GM21737 (cell line): ENCODE measurements around the gene MMP7.
"Not testable (repeated sequence)": the region's sequence is repeated elsewhere in the genome, so short reads cannot be mapped to it uniquely, and the experiment has no call there.

ENCODE experiments used
- ATAC-seq: cut with Tn5 transposase; IDR thresholded peaks from one replicate; pipeline ENCODE4 v1.9.1; 2021; ENCODE audit warnings: mild to moderate bottlenecking, moderate library complexity; ENCODE audit not compliant: unreplicated experiment

MMP7 gene

DNA sequence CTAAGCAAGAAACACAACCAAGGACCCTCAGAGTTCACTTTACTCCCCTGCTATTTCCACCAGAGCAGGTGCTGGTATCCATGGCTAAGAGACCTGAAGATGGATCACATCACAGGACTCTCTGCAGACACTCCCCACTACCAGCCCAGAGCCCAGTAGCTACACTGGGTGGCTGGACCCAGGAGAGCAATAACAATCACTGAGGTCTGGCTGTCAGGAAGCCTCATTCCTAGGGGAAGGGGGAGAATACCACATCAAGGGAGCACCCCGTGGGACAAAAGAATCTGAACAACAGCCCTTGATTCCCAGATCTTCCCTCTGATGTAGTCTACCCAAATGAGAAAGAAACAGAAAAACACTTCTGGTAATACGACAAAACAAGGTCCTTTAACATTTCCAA is 9.0 kb upstream of the MMP7 start:
- no peak for ATAC-seq

- ATAC-seq: no peak
Measured at GRCh38 chr11:102538932-102539331, 8.4 kb upstream of the MMP7 start.

DNA sequence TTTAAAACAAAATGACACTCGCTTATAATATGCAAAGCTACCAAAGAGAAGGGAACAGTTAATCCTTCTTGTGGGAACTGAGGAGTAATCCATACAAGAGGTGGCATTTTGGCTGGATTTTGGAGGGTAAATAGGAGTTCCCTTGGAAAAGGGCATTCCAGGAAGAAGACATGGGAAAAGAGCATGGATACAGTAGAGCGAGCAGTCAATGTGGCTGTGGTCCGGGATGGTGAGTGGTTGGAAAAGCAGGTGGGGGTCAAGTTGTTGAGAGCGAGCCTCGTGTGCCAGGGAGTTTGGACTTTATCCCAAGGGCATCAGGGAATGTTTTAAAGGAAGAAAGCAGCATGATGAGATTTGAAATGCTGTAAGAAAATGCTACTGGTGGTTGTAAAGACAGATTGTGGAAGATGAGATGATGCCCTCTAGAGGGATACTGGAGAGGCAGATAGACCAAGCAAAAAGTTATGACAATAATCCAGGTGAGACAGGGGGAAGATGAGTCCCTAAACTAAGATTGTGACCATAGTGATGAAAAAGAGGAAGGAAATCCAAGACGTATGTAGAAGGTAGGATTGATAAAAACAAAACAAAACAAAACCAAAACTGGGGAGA is 3.8 kb upstream of the MMP7 start:
- no peak for ATAC-seq

GRCh38 chr11:102528618-102529017 is 1.9 kb downstream of the MMP7 start:
- no peak for ATAC-seq

DNA sequence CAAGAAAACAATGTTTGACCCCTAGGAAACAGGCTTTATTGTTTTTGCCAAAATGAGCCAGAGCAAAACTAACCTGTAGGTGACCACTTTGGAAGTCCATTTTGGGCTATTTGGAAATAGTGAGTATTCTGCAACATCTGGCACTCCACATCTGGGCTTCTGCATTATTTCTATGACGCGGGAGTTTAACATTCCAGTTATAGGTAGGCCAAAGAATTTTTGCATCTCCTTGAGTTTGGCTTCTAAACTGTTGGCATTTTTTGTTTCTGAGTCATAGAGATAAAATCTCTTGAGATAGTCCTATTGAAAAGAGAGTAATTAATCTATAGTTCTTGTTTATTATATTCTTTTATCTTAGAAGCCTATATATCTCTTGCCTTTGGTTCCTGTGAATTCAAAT is 2.9 kb downstream of the MMP7 start:
- ATAC-seq: no peak

GRCh38 chr11:102527041-102527440 is 3.5 kb downstream of the MMP7 start:
- ATAC-seq: no peak

- ATAC-seq: no peak
Measured at GRCh38 chr11:102523887-102524286, 6.7 kb downstream of the MMP7 start.

DNA sequence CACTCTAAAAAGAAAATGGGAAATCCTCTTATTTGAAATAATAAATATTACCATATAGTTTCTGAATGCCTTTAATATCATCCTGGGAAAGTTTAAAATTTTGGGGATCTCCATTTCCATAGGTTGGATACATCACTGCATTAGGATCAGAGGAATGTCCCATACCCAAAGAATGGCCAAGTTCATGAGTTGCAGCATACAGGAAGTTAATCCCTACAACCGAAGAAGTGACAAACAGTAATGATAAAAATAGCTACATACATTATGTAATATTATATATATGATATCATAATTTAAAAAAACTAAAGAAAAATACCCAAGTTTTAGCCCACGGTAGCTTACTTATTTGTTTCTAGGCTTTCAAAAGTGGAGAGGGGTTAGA is 7.4 kb downstream of the MMP7 start:
- no peak for ATAC-seq

DNA sequence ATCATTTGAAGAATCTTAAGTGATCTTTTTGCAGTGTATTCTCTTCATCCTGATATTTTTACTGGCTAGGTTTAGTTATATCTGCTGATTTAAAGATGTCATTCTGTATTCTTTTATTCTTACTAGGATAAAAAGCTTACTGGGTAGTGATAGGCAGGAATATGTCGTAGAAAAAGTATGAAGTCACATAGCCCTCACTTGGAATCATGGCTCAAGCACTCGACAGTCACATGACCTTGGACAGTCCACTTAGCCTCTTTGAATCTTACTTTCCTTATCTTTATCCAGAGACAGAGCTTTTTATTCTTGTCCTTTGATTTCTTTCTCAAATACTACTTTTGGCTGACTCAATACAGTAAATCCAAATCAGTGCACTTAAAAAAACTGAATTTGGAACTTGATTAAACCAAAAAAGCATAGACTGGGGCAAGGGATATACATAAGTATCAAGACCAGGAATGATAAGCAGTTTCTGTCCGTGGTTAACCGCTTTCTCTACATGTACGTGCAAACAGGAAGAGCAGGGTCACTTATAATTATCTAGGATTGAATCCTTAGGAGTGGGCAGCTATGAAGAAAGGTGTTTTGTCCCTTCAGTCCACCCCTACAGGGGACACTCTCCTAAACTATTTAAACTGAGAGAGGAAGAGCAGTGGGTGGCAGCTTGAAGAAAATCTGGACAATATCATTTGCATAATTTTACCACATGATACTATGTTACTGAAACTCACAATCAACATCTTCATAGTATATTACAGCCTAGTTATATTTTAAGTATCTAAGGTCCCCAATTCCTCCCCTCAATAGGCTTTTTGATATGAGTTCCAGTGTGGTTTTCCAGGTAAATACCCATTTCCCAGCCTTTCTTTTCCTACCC is 8.0 kb downstream of the MMP7 start:
- ATAC-seq: no peak

- ATAC-seq: no peak
Measured at GRCh38 chr11:102521121-102521520, 9.4 kb downstream of the MMP7 start.

DNA sequence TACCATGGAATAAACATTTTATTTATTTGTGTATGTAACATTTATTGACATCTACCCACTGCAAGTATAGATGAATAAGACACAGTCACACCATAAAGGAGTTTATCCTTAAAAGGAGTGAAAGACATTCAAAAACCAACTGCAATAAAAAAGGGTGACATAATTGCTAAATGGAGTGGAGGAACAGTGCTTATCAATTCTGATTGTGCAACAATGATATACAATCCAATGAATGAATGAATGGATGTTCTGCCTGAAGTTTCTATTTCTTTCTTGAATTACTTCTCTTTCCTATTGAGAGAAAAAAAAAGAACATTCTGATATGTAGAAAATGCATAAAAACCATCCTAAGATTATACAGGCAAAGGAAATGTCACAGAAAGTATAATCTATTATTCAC is 10.0 kb downstream of the MMP7 start:
- ATAC-seq: no peak

DNA sequence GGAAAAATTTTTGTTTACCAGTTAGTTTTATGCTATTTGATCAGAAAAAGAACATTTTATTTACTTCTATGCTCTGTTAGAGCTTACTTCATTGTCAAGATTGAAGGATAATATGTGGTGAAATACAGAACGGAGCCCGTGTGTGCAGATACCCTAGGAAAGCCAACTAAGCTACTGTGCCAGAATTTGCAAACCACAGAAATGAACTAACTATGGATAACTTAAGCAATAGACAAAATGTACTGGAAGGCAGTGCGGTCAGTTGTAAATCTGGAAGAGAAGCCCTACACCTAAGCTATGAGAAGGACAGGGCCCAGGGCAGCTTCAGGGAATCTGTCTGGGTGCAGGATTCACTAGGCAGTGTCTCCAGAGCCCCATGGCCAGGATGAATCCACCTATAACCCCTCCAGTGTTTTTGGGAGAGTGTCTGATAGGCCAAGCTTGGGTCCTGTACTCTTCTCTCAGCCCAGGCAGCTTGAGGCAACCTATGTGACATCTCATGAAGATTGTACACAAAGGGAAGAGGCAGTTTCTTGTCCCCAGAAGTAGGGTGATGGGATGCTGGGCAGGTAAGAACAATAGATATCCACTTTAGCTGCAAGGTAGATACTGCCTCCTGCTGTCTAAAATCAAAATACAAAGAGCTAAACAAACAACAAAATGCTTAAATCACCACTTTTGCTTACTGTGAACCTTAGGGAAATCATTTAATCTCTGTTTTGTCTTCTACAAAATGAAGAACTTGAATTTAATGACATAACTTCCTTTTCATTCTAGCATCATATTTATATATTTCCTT is 12.1 kb downstream of the MMP7 start:
- no peak for ATAC-seq

GRCh38 chr11:102517670-102518069 is 12.9 kb downstream of the MMP7 start:
- no peak for ATAC-seq

DNA sequence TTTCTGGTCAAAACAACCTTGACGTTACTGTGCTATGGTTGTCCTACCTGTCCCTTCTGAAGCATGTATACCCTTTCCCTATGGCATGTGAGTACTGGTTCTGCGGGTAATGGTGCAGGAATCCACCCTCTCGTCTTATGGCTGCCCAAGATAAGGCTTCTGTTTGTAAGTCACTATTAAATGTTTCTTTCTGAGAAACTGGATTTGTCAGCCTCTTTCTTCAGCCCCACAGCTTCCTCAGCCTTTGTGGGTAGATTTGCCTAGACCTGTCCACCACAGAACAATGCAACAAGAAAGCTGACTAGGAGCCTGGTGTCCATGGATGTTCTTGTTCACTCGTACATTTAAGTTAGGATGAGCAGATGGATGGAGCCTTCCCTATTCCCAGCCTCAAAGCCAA is 14.4 kb downstream of the MMP7 start:
- no peak for ATAC-seq

DNA sequence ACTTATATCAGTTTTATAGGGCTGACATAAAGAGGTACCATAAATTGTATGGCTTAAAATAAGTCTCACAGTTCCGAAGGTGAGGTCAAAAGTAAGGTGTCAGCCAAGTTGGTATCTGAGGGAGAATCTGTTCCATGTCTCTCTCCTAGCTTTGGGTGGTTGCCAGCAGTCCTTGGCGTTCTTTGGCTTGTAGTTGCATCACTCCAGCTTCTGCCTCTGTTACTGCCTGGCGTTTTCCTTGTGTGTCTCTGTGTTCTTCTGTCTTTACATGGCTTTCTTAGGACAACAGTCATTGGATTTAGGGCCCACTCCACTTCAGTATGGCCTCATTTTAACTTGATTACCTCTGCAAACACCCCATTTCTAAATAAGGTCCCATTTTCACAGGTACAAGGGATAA is 16.7 kb downstream of the MMP7 start:
- no peak for ATAC-seq

- ATAC-seq: no peak
Measured at GRCh38 chr11:102510439-102511135, 20.0 kb downstream of the MMP7 start.

DNA sequence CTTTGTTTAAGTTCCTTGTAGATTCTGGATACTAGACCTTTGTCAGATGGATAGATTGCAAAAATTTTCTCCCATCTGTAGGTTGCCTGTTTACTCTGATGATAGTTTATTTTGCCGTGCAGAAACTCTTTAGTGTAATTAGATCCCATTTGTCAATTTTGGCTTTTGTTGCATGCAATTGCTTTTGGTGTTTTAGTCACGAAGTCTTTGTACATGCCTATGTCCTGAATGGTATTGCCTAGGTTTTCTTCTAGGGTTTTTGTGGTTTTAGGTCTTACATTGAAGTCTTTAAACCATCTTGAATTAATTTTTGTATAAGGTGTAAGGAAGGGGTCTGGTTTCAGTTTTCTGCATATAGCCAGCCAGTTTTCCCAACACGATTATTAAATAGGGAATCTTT is 27.7 kb downstream of the MMP7 start:
- not testable (repeated sequence) for ATAC-seq

- ATAC-seq: no peak
Measured at GRCh38 chr11:102500829-102501228, 29.7 kb downstream of the MMP7 start.

DNA sequence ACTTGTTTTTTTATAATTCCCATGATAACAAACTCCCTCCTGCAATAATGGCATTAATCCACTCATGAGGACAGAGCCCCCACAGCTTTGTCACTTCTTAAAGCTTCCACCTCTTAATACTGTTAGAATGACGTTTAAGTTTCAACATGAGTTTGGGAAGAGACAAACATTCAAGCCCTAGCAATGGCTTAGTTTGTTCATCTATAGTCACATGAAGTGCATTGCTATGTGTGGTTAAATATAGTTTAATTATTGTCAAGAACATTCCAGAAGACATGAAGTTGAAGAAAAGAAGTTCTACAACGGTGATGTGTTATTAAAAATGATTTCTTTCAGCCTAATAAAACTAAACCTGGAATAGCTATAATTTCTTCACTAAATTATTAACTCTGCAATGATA is 30.6 kb downstream of the MMP7 start:
- no peak for ATAC-seq

GRCh38 chr11:102499151-102499550 is 31.4 kb downstream of the MMP7 start:
- no peak for ATAC-seq

DNA sequence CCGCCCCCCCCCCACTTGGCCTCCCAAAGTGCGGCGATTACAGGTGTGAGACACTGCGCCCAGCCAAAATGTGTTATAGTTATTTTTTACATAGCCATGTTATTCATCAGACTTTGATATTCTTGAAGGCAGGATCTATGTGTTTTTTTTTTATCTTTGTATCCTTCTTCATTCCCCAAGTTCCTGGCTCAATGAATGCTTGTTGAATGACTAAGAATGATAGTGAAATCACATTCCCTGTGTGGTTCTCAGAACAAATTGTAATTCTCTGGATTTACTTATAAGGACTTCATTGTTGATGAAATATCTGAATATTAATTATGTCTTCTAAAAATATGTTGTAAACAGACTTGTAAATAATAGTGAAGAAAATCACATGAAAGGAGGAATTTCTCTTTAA is 33.5 kb downstream of the MMP7 start:
- no peak for ATAC-seq
